ENCODE data around the gene EIPR1.

DNA sequence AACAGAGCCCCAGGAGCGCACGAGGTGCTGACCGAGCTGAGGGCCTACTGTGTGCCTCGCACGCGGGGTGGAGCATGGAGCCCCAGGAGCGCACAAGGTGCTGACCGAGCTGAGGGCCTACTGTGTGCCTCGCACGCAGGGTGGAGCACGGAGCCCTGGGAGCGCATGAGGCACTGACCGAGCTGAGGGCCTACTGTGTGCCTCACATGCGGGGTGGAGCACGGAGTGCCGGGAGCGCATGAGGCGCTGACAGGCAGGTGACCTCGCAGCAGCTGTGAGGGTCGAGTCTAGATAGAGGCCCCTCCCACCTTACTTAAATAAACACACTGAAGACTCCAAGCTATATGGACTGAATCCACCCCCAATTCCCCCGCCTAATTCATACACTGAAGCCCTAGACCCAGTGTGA, 60.3 kb downstream of the EIPR1 start:
- TF ChIP-seq CTCF (optimal IDR thresholded peaks at IDR 0.05 in 1 of 3, IDR thresholded peaks at IDR 0.05 in 1 of 3, conservative IDR thresholded peaks at IDR 0.05 in 1 of 3; ENCODE audit: extremely low read depth in 1 of 3, insufficient read depth in 2 of 3, low read length in 3 of 3) (no peak), EZH2 (IDR thresholded peaks at IDR 0.05; ENCODE audit: low read length) (no peak)
